Upper lobe of left lung (tissue), 4 donors: ENCODE results near the gene MSH3.

Experiments
- EP300 ChIP-seq, 4 donors: sonication (generic); formaldehyde crosslinking; IDR thresholded peaks; one replicate each; pipeline ENCODE4 v1.5.1; 2017; ENCODE audit warnings: antibody characterized with exemption in 4 of 4, control low read depth in 2 of 4
- POLR2A ChIP-seq, 4 donors: fragments of 450-650 bp; IDR thresholded peaks; one replicate each; pipeline ENCODE4 v1.5.1; 2016 to 2017; ENCODE audit warnings: antibody characterized with exemption in 4 of 4, mild to moderate bottlenecking in 2 of 4
- TF ChIP-seq, protein P1 (sequence below), 6 experiments: fragments of 450-650 bp in 4 of 6; fragments of 200-600 bp in 2 of 6; sonication (generic) in 2 of 6; IDR thresholded peaks; one replicate each; pipeline ENCODE4 v1.5.1; 2016 to 2019; ENCODE audit warnings: antibody characterized with exemption in 6 of 6

DNA sequence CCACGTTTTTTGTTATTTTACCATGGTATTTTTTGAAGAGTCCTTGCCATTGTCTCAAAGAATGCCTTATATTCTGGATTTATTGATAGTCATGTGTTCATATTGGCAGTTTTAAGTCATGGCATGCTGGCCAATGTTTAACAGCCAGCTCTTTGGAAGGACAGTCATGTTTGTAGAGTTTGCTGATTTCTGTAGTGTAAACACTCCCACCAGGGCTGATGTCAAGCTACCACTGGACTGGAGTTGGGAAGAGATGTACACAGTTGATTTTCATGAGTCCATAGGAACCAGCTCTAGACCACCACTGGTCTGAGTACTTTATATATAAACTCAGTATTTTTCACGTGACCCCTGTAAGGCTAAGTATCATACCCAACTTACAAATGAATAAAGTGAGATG lies 125.6 kb downstream of the MSH3 start:
- TF ChIP-seq, protein P1, sequence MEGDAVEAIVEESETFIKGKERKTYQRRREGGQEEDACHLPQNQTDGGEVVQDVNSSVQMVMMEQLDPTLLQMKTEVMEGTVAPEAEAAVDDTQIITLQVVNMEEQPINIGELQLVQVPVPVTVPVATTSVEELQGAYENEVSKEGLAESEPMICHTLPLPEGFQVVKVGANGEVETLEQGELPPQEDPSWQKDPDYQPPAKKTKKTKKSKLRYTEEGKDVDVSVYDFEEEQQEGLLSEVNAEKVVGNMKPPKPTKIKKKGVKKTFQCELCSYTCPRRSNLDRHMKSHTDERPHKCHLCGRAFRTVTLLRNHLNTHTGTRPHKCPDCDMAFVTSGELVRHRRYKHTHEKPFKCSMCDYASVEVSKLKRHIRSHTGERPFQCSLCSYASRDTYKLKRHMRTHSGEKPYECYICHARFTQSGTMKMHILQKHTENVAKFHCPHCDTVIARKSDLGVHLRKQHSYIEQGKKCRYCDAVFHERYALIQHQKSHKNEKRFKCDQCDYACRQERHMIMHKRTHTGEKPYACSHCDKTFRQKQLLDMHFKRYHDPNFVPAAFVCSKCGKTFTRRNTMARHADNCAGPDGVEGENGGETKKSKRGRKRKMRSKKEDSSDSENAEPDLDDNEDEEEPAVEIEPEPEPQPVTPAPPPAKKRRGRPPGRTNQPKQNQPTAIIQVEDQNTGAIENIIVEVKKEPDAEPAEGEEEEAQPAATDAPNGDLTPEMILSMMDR (IDR thresholded peaks at IDR 0.05), result no peak
- TF ChIP-seq POLR2A (IDR thresholded peaks at IDR 0.05) (no peak), EP300 (IDR thresholded peaks at IDR 0.05) (no peak)
